B cell (primary cell): ENCODE data around the gene MOB3A. TPM values are rescaled to one million over a fixed set of nuclear protein-coding genes. Genes with fewer than 3 reads are reported as not detected.

Source experiments
- ATAC-seq: fragments of 200-7000 bp; cut with Tn5 transposase; one replicate; pipeline ENCODE4 v1.10.0; 2021; ENCODE audit warnings: low read depth, mild to moderate bottlenecking, moderate number of reproducible peaks, moderate library complexity
- CTCF ChIA-PET: fragments of 350-600 bp; sonication (Branson Sonifier 250); formaldehyde crosslinking; loops from one replicate; lab custom pipeline; 2021; ENCODE audit warnings: antibody characterized with exemption, inconsistent platforms; lab: Charles Lee
- POLR2A ChIA-PET: fragments of 350-600 bp; sonication (Branson Sonifier 250); formaldehyde crosslinking; loops from one replicate; lab custom pipeline; 2021; ENCODE audit warnings: antibody characterized with exemption; lab: Charles Lee
- DNase-seq: peaks from one replicate; pipeline ENCODE4 v3.0.0; 2013
- H2AFZ ChIP-seq: 2 replicates; pipeline ENCODE4 v1.6.1; 2012; ENCODE audit warnings: mild to moderate bottlenecking, low read depth, low read length; ENCODE audit not compliant: insufficient read depth, poor library complexity, severe bottlenecking
- H3K27ac ChIP-seq, 2 donors: 1 replicate in 1 of 2; 2 replicates in 1 of 2; pipeline ENCODE4 v1.5.1; 2012 to 2013; ENCODE audit warnings: low read length in 2 of 2, mild to moderate bottlenecking in 2 of 2, moderate library complexity in 1 of 2
- H3K27me3 ChIP-seq, 4 experiments: fragments of 200-600 bp in 1 of 4; sonication (generic) in 1 of 4; replicated peaks in 1 of 4; 1 replicate in 2 of 4; 2 replicates in 2 of 4; pipeline versions ENCODE4 v1.6.1 to v1.7.0; 2013 to 2016; ENCODE audit warnings: low read length in 3 of 4, mild to moderate bottlenecking in 2 of 4, mixed read lengths in 1 of 4, moderate library complexity in 1 of 4; ENCODE audit not compliant: insufficient read depth in 4 of 4, control insufficient read depth in 3 of 4; ENCODE audit errors: control extremely low read depth in 1 of 4
- H3K36me3 ChIP-seq, 2 experiments: replicated peaks in 1 of 2; 1 replicate in 1 of 2; 2 replicates in 1 of 2; pipeline versions ENCODE4 v1.6.1 to v1.7.1; 2013; ENCODE audit warnings: low read length in 1 of 2; ENCODE audit not compliant: insufficient read depth in 2 of 2, control insufficient read depth in 1 of 2; ENCODE audit errors: control extremely low read depth in 1 of 2, extremely low read depth in 1 of 2
- H3K4me1 ChIP-seq, 2 donors: fragments of 200-600 bp in 1 of 2; sonication (generic) in 1 of 2; 1 replicate in 1 of 2; 2 replicates in 1 of 2; pipeline versions ENCODE4 v1.5.1 to v1.6.1; 2013 to 2017; ENCODE audit warnings: low read length in 2 of 2; ENCODE audit not compliant: control insufficient read depth in 2 of 2, insufficient read depth in 2 of 2
- H3K4me2 ChIP-seq: replicated peaks from 2 replicates; pipeline ENCODE3; 2012; ENCODE audit warnings: mild to moderate bottlenecking, low read depth, low read length; ENCODE audit not compliant: poor library complexity, severe bottlenecking
- H3K4me3 ChIP-seq, 5 experiments: fragments of 200-600 bp in 1 of 5; sonication (generic) in 1 of 5; 1 replicate in 3 of 5; 2 replicates in 2 of 5; pipeline versions ENCODE4 v1.5.1 to v1.7.0; 2011 to 2016; ENCODE audit warnings: low read length in 4 of 5, mild to moderate bottlenecking in 4 of 5, low read depth in 2 of 5, control low read depth in 1 of 5, moderate library complexity in 1 of 5; ENCODE audit not compliant: insufficient read depth in 1 of 5; ENCODE audit errors: control extremely low read depth in 1 of 5, extremely low read depth in 1 of 5
- H3K79me2 ChIP-seq: fragments of 200-600 bp; sonication (generic); one replicate; pipeline ENCODE4 v1.6.0; 2016; ENCODE audit warnings: low read length; ENCODE audit not compliant: control insufficient read depth, insufficient read depth
- H3K9ac ChIP-seq: fragments of 200-600 bp; sonication (generic); 2 replicates; pipeline ENCODE4 v1.6.1; 2017; ENCODE audit warnings: mild to moderate bottlenecking, low read length, moderate library complexity
- H3K9me3 ChIP-seq, 3 donors: one replicate each; pipeline versions ENCODE4 v1.6.1 to v1.7.1; 2013; ENCODE audit warnings: low read length in 2 of 3; ENCODE audit not compliant: control insufficient read depth in 2 of 3, insufficient read depth in 1 of 3; ENCODE audit errors: control extremely low read depth in 1 of 3
- H4K20me1 ChIP-seq: 2 replicates; pipeline ENCODE4 v1.6.0; 2012; ENCODE audit warnings: mild to moderate bottlenecking, low read length; ENCODE audit not compliant: insufficient read depth, control insufficient read depth, poor library complexity, severe bottlenecking
- H3K27ac Mint-ChIP-seq: one replicate; pipeline ENCODE4 v1.8.0; 2021; ENCODE audit warnings: mixed read lengths
- H3K27me3 Mint-ChIP-seq: one replicate; pipeline ENCODE4 v1.8.0; 2021; ENCODE audit warnings: mixed read lengths
- H3K4me1 Mint-ChIP-seq: one replicate; pipeline ENCODE4 v1.8.0; 2021; ENCODE audit warnings: mixed read lengths
- H3K4me3 Mint-ChIP-seq: one replicate; pipeline ENCODE4 v1.8.0; 2021; ENCODE audit warnings: mixed read lengths
- H3K9me3 Mint-ChIP-seq: one replicate; pipeline ENCODE4 v1.8.0; 2022; ENCODE audit warnings: mixed read lengths; ENCODE audit not compliant: insufficient read depth
- EZH2 ChIP-seq: IDR thresholded peaks from 2 replicates; pipeline ENCODE4 v1.6.1; 2012; ENCODE audit warnings: borderline replicate concordance, low read depth, mild to moderate bottlenecking, moderate library complexity, low read length; ENCODE audit not compliant: insufficient read depth, poor library complexity, severe bottlenecking
- WGBS: methylation state at CpG from one replicate; pipeline ENCODE4 v1.1.5; 2013; ENCODE audit warnings: missing lambda C conversion rate; ENCODE audit not compliant: insufficient coverage; 5-methylcytosine and 5-hydroxymethylcytosine counted together
- intact Hi-C: fragments of 100-400 bp; cut with micrococcal nuclease; formaldehyde crosslinking; loops from one replicate; pipeline ENCODE4 v1.10.0; 2022
- polyA plus RNA-seq: library from polyadenylated mRNA; depleted of rRNA; stranded (reverse); fragments of >200 nt; gene quantifications from 2 replicates; pipeline ENCODE4 v1.2.3, GENCODE V29; 2012
- total RNA-seq, 2 donors: library from RNA; stranded (reverse); fragments of 120-200 nt in 1 of 2; gene quantifications; 1 replicate in 1 of 2; 2 replicates in 1 of 2; pipeline versions ENCODE4 v1.2.3 to v1.2.4, GENCODE V29; 2013 to 2022
- TF ChIP-seq, protein P1 (sequence below): fragments of 200-600 bp; IDR thresholded peaks from one replicate; pipeline ENCODE4 v1.8.0; 2022; ENCODE audit warnings: antibody characterized with exemption, mild to moderate bottlenecking

MOB3A gene
- total and polyA plus RNA-seq, 2 donors (not counting 1 experiment from before 2014, with no cell fraction given), result 190 to 228 TPM

DNA sequence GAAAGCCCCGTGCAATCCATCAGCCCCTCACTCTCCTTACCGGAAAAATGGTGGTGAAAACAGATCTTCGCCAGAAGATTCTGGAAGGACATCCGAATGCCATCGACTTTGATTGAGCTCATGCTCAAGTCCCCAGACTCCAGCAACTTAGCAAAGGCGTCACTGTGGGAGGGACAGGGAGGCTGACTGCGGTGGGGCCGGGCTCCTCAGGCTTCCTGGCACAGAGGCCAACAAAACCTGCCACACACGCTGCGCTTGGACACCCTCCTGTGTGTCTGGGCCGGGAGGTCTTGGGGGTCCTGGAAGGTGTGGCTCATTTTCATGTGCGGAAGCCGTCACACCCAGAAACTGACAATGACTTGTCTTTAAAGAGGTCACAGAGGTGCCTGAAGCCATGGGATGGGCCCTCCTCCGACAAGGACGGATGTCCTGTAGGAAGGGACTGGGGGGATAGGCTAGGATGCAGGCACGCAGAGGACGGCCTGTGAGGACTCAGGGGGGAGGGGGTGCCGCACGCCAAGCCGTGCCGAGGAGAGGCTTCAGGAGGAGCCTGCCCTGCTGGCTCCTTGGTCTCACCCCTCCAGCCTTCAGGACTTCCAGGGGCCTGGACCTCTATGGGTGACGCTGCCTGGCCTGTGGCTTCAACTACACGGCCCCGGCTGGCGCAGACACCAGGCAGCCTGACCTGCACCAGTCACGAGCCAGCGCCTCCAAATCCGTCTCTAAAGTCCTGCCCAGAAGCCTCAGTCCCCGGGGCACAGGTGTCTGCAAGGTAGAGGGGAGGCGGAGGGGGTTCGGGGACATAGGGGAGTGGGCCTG, 13.1 kb upstream of the MOB3A start:
- ATAC-seq, result no peak
- H3K27me3 Mint-ChIP-seq, result no peaks in the 10 kb centered on the region

More for the DNA sequence above, 13.1 kb upstream of the MOB3A start:
- 94% methylated on average over 26 of the region's 31 CpGs for WGBS
- H3K4me3 ChIP-seq, result no peak overlapping the region
- no peak overlapping the region for H2AFZ ChIP-seq
- H3K4me3 Mint-ChIP-seq, result no peak overlapping the region
- TF ChIP-seq, protein P1, sequence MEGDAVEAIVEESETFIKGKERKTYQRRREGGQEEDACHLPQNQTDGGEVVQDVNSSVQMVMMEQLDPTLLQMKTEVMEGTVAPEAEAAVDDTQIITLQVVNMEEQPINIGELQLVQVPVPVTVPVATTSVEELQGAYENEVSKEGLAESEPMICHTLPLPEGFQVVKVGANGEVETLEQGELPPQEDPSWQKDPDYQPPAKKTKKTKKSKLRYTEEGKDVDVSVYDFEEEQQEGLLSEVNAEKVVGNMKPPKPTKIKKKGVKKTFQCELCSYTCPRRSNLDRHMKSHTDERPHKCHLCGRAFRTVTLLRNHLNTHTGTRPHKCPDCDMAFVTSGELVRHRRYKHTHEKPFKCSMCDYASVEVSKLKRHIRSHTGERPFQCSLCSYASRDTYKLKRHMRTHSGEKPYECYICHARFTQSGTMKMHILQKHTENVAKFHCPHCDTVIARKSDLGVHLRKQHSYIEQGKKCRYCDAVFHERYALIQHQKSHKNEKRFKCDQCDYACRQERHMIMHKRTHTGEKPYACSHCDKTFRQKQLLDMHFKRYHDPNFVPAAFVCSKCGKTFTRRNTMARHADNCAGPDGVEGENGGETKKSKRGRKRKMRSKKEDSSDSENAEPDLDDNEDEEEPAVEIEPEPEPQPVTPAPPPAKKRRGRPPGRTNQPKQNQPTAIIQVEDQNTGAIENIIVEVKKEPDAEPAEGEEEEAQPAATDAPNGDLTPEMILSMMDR, result no peak
- TF ChIP-seq EZH2, result no peak
- no peak overlapping the region for H3K4me2 ChIP-seq
- peaks cover 15% of the 10 kb centered on the region for H4K20me1 ChIP-seq
- peaks cover 1 to 74% of the 10 kb centered on the region in 2 experiments for H3K36me3 ChIP-seq
- no peak overlapping the region for H3K9ac ChIP-seq
- peaks cover 12% of the 10 kb centered on the region for H3K79me2 ChIP-seq
- DNase-seq, result no peak
- intact Hi-C loops, result no loop called here
- no peak overlapping the region for H3K27ac Mint-ChIP-seq
- no peak overlapping the region for H3K27ac ChIP-seq
- H3K9me3 ChIP-seq, result peaks cover 0 to 19% (median 0%) of the 10 kb centered on the region in 3 donors
- peaks cover 2% of the 10 kb centered on the region for H3K4me1 Mint-ChIP-seq
- POLR2A ChIA-PET, result no interaction called here
- H3K9me3 Mint-ChIP-seq, result no peaks in the 10 kb centered on the region
- no peaks in the 10 kb centered on the region for H3K27me3 ChIP-seq
- no peaks in the 10 kb centered on the region for H3K4me1 ChIP-seq
- CTCF ChIA-PET, result interaction anchor here (1.1 to 1.5 kb wide), 3 partner anchors 176 to 211 kb away, joined by 3 to 6 read pairs (median 5); no protein-coding TSS in a partner anchor
